Measurements from ENCODE around the gene GCNA.

GRCh38 chrX:71612256-71612655, 34.0 kb downstream of the GCNA start:
- TF ChIP-seq CTCF (IDR thresholded peaks at IDR 0.05) = no peak
- TF ChIP-seq POLR2A (IDR thresholded peaks at IDR 0.05) = no peak

All from adrenal gland (tissue), 5 donors.